ENCODE data around the gene FBXL15.
A peak's percentile ranks its signal among the peaks of the same experiment; 100 is the strongest.

DNA sequence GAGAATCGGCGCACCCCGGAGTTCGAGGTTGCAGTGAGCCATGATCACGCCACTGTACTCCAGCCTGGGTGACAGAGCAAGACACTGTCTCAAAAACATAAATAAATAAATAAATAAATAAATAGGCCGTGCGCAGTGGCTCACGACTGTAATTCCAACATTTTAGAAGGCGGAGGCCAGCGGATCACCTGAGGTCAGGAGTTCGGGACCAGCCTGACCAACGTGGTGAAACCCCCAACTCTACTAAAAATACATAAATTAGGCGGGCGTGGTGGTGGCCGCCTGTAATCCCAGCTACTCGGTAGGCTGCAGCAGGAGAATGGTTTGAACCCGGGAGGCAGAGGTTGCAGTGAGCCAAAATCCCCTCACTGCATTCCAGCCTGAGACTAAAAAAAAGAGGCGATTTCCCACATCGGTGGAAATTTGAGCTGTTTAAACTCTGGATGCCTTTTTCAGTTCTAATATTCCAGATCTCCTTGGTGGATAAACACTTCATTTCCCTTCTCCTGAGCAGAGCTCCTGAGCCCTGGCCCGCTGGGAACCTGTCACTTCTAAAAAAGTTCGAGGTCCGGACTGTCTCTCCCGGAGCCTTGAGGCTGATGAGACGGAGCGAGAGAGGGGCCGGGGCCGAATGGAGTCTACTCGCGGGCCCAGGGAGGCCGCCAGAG is 27.1 kb upstream of the FBXL15 start:
- TF ChIP-seq, protein P1, sequence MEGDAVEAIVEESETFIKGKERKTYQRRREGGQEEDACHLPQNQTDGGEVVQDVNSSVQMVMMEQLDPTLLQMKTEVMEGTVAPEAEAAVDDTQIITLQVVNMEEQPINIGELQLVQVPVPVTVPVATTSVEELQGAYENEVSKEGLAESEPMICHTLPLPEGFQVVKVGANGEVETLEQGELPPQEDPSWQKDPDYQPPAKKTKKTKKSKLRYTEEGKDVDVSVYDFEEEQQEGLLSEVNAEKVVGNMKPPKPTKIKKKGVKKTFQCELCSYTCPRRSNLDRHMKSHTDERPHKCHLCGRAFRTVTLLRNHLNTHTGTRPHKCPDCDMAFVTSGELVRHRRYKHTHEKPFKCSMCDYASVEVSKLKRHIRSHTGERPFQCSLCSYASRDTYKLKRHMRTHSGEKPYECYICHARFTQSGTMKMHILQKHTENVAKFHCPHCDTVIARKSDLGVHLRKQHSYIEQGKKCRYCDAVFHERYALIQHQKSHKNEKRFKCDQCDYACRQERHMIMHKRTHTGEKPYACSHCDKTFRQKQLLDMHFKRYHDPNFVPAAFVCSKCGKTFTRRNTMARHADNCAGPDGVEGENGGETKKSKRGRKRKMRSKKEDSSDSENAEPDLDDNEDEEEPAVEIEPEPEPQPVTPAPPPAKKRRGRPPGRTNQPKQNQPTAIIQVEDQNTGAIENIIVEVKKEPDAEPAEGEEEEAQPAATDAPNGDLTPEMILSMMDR (IDR thresholded peaks at IDR 0.05): peak in 2 of 3 experiments; percentile 61 to 99
- TF ChIP-seq POLR2AphosphoS5 (IDR thresholded peaks at IDR 0.05; ENCODE audit: insufficient read depth in 1 of 2, low read depth in 1 of 2): no peak
